BJ (cell line): ENCODE results near the gene DCAF5. TPM values are rescaled to one million over a fixed set of nuclear protein-coding genes. Genes with fewer than 3 reads are reported as not detected.

ENCODE experiments used
- CTCF ChIA-PET: fragments of 350-600 bp; formaldehyde crosslinking; extraction: SDS; loops from one replicate; lab custom pipeline; 2021; ENCODE audit warnings: antibody characterized with exemption, inconsistent platforms; lab: Yijun Ruan, JAX
- POLR2A ChIA-PET: fragments of 300-600 bp; sonication (Branson Sonifier 250); formaldehyde crosslinking; extraction: SDS; loops from one replicate; lab custom pipeline; 2021; ENCODE audit warnings: antibody characterized with exemption; lab: Charles Lee
- DNase-seq: peaks from one replicate; pipeline ENCODE4 v3.0.0-alpha.2; 2011; ENCODE audit warnings: low read depth
- H3K27me3 ChIP-seq: 2 replicates; pipeline ENCODE4 v1.6.0; 2011; ENCODE audit warnings: low read length; ENCODE audit not compliant: control insufficient read depth, insufficient read depth
- H3K36me3 ChIP-seq: 2 replicates; pipeline ENCODE4 v1.5.1; 2011; ENCODE audit warnings: low read length; ENCODE audit not compliant: control insufficient read depth, insufficient read depth
- H3K4me3 ChIP-seq: 2 replicates; pipeline ENCODE4 v1.5.1; 2011; ENCODE audit warnings: low read depth, mild to moderate bottlenecking, control low read depth, low read length
- polyA plus RNA-seq: library from polyadenylated mRNA; depleted of rRNA; stranded (reverse); fragments of >200 nt; gene quantifications from 2 replicates; pipeline ENCODE4 v1.2.3, GENCODE V29; 2011
- TF ChIP-seq, protein P1 (sequence below): IDR thresholded peaks from 2 replicates; pipeline ENCODE4 v1.5.1; 2011; ENCODE audit warnings: low read depth, mild to moderate bottlenecking, control low read depth, inconsistent platforms, low read length, moderate library complexity; ENCODE audit not compliant: insufficient read depth

The DCAF5 gene
- polyA plus RNA-seq, 1 experiment: 42.0 TPM

- CTCF ChIA-PET: interaction anchor here (1.0 to 1.9 kb wide), 3 partner anchors 16 to 24 kb away, joined by 3 to 6 read pairs (median 5); no protein-coding TSS in a partner anchor
- TF ChIP-seq, protein P1, sequence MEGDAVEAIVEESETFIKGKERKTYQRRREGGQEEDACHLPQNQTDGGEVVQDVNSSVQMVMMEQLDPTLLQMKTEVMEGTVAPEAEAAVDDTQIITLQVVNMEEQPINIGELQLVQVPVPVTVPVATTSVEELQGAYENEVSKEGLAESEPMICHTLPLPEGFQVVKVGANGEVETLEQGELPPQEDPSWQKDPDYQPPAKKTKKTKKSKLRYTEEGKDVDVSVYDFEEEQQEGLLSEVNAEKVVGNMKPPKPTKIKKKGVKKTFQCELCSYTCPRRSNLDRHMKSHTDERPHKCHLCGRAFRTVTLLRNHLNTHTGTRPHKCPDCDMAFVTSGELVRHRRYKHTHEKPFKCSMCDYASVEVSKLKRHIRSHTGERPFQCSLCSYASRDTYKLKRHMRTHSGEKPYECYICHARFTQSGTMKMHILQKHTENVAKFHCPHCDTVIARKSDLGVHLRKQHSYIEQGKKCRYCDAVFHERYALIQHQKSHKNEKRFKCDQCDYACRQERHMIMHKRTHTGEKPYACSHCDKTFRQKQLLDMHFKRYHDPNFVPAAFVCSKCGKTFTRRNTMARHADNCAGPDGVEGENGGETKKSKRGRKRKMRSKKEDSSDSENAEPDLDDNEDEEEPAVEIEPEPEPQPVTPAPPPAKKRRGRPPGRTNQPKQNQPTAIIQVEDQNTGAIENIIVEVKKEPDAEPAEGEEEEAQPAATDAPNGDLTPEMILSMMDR: no peak
- Histone ChIP-seq H3K4me3 (peak overlapping the region; percentile 81), H3K27me3 (no peaks in the 10 kb centered on the region), H3K36me3 (no peaks in the 10 kb centered on the region)
- DNase-seq: peak; percentile 67
- POLR2A ChIA-PET: no interaction called here
Observed at GRCh38 chr14:69153152-69153872, 393 bp upstream of the DCAF5 start.

DNA sequence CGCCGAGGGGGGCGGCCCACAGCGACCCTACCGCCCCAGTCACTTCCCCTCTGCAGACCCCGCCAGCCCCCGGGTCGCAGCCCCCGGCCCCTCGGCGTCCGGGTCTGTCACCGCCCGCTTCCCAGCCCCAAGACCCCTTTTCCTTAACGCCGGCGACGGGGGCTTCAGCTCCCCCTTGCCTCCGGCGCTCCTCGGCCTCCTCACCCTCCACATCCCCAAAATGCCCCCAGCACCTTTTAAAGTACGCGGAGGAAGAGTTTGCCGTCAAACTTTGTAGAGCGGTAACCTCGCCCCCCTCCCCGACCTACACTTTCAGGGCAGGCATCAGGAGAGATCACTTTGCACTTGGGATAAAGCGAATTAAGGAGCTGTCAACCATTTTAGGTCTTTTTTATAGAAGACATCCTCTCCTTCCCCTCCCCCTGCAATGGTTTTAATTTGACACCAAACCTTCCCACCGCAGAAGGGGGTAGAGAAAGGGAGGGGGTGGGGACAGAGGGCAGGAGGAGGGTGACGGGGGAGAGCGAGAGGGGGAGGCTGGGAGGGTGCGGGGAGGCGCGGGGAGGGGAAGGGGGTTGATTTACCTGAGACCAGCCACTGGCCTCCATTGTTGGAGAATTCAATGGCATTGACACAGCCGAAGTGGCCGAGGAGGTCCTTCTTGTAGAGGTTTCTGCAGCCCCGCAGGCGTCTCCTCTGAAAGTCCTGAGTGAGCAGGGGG lies 578 bp downstream of the DCAF5 start:
- H3K27me3 ChIP-seq: no peaks in the 10 kb centered on the region
- H3K36me3 ChIP-seq: no peaks in the 10 kb centered on the region; the same call in 1 of the 2 replicates
- no peak for DNase-seq
- TF ChIP-seq, protein P1: no peak
- CTCF ChIA-PET: interaction anchor here (0.6 to 3.8 kb wide), 7 partner anchors 11 to 787 kb away, joined by 3 to 19 read pairs (median 5); no protein-coding TSS in a partner anchor
- H3K4me3 ChIP-seq: peak overlapping the region; percentile 81
- POLR2A ChIA-PET: no interaction called here

GRCh38 chr14:69151458-69152180 lies 1.3 kb downstream of the DCAF5 start:
- TF ChIP-seq, protein P1: peak; percentile 52; the same call in 1 of the 2 replicates
- no peaks in the 10 kb centered on the region for H3K27me3 ChIP-seq
- CTCF ChIA-PET: interaction anchor here (0.6 to 3.8 kb wide), 11 partner anchors 10 to 787 kb away, joined by 3 to 19 read pairs (median 3); no protein-coding TSS in a partner anchor
- H3K36me3 ChIP-seq: no peaks in the 10 kb centered on the region; the same call in 1 of the 2 replicates
- H3K4me3 ChIP-seq: peak overlapping the region; percentile 81
- POLR2A ChIA-PET: no interaction called here
- DNase-seq: no peak

GRCh38 chr14:69149461-69150244 lies 3.3 kb downstream of the DCAF5 start:
- no peak for DNase-seq
- H3K36me3 ChIP-seq: no peaks in the 10 kb centered on the region; the same call in 1 of the 2 replicates
- no peaks in the 10 kb centered on the region for H3K27me3 ChIP-seq
- TF ChIP-seq, protein P1: no peak
- H3K4me3 ChIP-seq: no peak overlapping the region
- ChIA-PET POLR2A (no interaction called here), CTCF (interaction anchor here (1.8 to 3.8 kb wide), 2 partner anchors 17 to 20 kb away, joined by 12 to 19 read pairs; no protein-coding TSS in a partner anchor)
